ENCODE data around the gene POMGNT1. TPM values are rescaled to one million over a fixed set of nuclear protein-coding genes. Genes with fewer than 3 reads are reported as not detected.

The POMGNT1 gene
- 36.1 to 49.1 TPM (median 46.9 TPM) in 5 replicates for total RNA-seq (2022; extraction: Qiagen RNA extraction; ENCODE audit: low read depth)

GRCh38 chr1:46197964-46198811 lies at the start of gene POMGNT1:
POMGNT1 (minus strand) TSS chr1:46198434; CDS start chr1:46197821, 613 bp downstream.

GRCh38 chr1:46247436-46248121 lies 49.3 kb upstream of the POMGNT1 start, which contains the start of gene RAD54L:
RAD54L (plus strand) TSS chr1:46247763; CDS start chr1:46248406, 643 bp downstream.

GRCh38 chr1:46176211-46176865 lies 21.9 kb downstream of the POMGNT1 start, which contains the start of gene P3R3URF:
P3R3URF (minus strand) TSS chr1:46176488; CDS start chr1:46176471, 17 bp downstream.

GRCh38 chr1:46174448-46175231 lies 23.6 kb downstream of the POMGNT1 start, which contains the start of gene TSPAN1:
TSPAN1 (plus strand) TSS chr1:46175087; CDS start chr1:46181108, 6,021 bp downstream.

Other genes starting within 250 kb of the POMGNT1 start
- 0.77 to 1.0 TPM (median 0.89 TPM) in 5 replicates for gene PIK3R3, start 65.8 kb downstream of the POMGNT1 start, total RNA-seq (2022; extraction: Qiagen RNA extraction; ENCODE audit: low read depth)
- gene TSPAN1, start 23.3 kb downstream of the POMGNT1 start, total RNA-seq (2022; extraction: Qiagen RNA extraction; ENCODE audit: low read depth): 1.8 to 2.7 TPM (median 2.3 TPM) in 5 replicates
- not detected in 5 replicates for gene P3R3URF, start 21.9 kb downstream of the POMGNT1 start, total RNA-seq (2022; extraction: Qiagen RNA extraction; ENCODE audit: low read depth)
- gene LURAP1, start 4.9 kb upstream of the POMGNT1 start, total RNA-seq (2022; extraction: Qiagen RNA extraction; ENCODE audit: low read depth): not detected in 5 replicates
- 9.9 to 13.7 TPM (median 11.3 TPM) in 5 replicates for gene RAD54L, start 49.3 kb upstream of the POMGNT1 start, total RNA-seq (2022; extraction: Qiagen RNA extraction; ENCODE audit: low read depth)
- 37.8 to 44.6 TPM (median 43.9 TPM) in 5 replicates for gene LRRC41, start 105.2 kb upstream of the POMGNT1 start, total RNA-seq (2022; extraction: Qiagen RNA extraction; ENCODE audit: low read depth)
- gene UQCRH, start 105.3 kb upstream of the POMGNT1 start, total RNA-seq (2022; extraction: Qiagen RNA extraction; ENCODE audit: low read depth): 377 to 534 TPM (median 401 TPM) in 5 replicates
- gene NSUN4, start 142.4 kb upstream of the POMGNT1 start, total RNA-seq (2022; extraction: Qiagen RNA extraction; ENCODE audit: low read depth): 10.8 to 15.9 TPM (median 13.4 TPM) in 5 replicates
- 0.59 to 1.2 TPM (median 0.79 TPM) in 5 replicates for gene FAAH, start 195.9 kb upstream of the POMGNT1 start, total RNA-seq (2022; extraction: Qiagen RNA extraction; ENCODE audit: low read depth)